ENCODE data around the gene RLN1. TPM values are rescaled to one million over a fixed set of nuclear protein-coding genes. Genes with fewer than 3 reads are reported as not detected.

RLN1 gene
- total RNA-seq, 1 donor from 2014 or later = not detected

- no peak overlapping the region for H3K4me2 ChIP-seq (ENCODE audit: low read length)
- H3K9me3 Mint-ChIP-seq (ENCODE audit: unreplicated experiment) = peaks cover 10% of the 10 kb centered on the region
- H2AFZ ChIP-seq (ENCODE audit: low read depth, low read length) = no peak overlapping the region
- no peak overlapping the region for H3K4me3 Mint-ChIP-seq (ENCODE audit: unreplicated experiment)
- H3K9ac ChIP-seq (ENCODE audit: low read length) = no peak overlapping the region
- FAIRE-seq = no peak
- H3K27ac Mint-ChIP-seq (ENCODE audit: unreplicated experiment) = no peak overlapping the region
- no peaks in the 10 kb centered on the region for H3K27me3 ChIP-seq (ENCODE audit: insufficient read depth, low read length)
- no peak overlapping the region for H3K27ac ChIP-seq (ENCODE audit: low read depth, low read length)
- H3K4me1 Mint-ChIP-seq (ENCODE audit: low read depth, unreplicated experiment) = no peaks in the 10 kb centered on the region
- no peak overlapping the region for H3K4me3 ChIP-seq (ENCODE audit: insufficient read depth, low read depth, low read length)
- H3K4me1 ChIP-seq (ENCODE audit: insufficient read depth, low read length) = no peaks in the 10 kb centered on the region
- no peak for DNase-seq (ENCODE audit: low read depth)
- H4K20me1 ChIP-seq (ENCODE audit: insufficient read depth, low read length) = no peaks in the 10 kb centered on the region
- H3K27me3 Mint-ChIP-seq (ENCODE audit: low read depth, unreplicated experiment) = no peaks in the 10 kb centered on the region
- no peaks in the 10 kb centered on the region for H3K36me3 Mint-ChIP-seq (ENCODE audit: low read depth, unreplicated experiment)
- no peaks in the 10 kb centered on the region for H3K9me3 ChIP-seq (ENCODE audit: insufficient read depth, low read depth, low read length)
- no peaks in the 10 kb centered on the region for H3K36me3 ChIP-seq (ENCODE audit: insufficient read depth, low read length)
- TF ChIP-seq CTCF (IDR thresholded peaks at IDR 0.05; ENCODE audit: insufficient read depth, low read depth, low read length) (no peak), EZH2 (IDR thresholded peaks at IDR 0.05; ENCODE audit: insufficient read depth, low read length) (no peak)
- no peaks in the 10 kb centered on the region for H3K79me2 ChIP-seq (ENCODE audit: insufficient read depth, low read length)
Measured at GRCh38 chr9:5301544-5301943, 38.1 kb downstream of the RLN1 start.

GRCh38 chr9:5292141-5292540 is 47.5 kb downstream of the RLN1 start:
- no peaks in the 10 kb centered on the region for H3K4me1 ChIP-seq (ENCODE audit: insufficient read depth, low read length)
- no peaks in the 10 kb centered on the region for H4K20me1 ChIP-seq (ENCODE audit: insufficient read depth, low read length)
- FAIRE-seq (no peak), DNase-seq (ENCODE audit: low read depth) (peak; percentile 56)
- no peaks in the 10 kb centered on the region for H3K36me3 ChIP-seq (ENCODE audit: insufficient read depth, low read length)
- Mint-ChIP-seq H3K9me3 (ENCODE audit: unreplicated experiment) (peaks cover 7% of the 10 kb centered on the region), H3K36me3 (ENCODE audit: low read depth, unreplicated experiment) (peaks cover 2% of the 10 kb centered on the region), H3K27me3 (ENCODE audit: low read depth, unreplicated experiment) (no peaks in the 10 kb centered on the region), H3K4me1 (ENCODE audit: low read depth, unreplicated experiment) (no peaks in the 10 kb centered on the region), H3K4me3 (ENCODE audit: unreplicated experiment) (no peak overlapping the region), H3K27ac (ENCODE audit: unreplicated experiment) (no peak overlapping the region)
- H2AFZ ChIP-seq (ENCODE audit: low read depth, low read length) = no peak overlapping the region
- no peaks in the 10 kb centered on the region for H3K27me3 ChIP-seq (ENCODE audit: insufficient read depth, low read length)
- H3K4me2 ChIP-seq (ENCODE audit: low read length) = no peak overlapping the region
- H3K4me3 ChIP-seq (ENCODE audit: insufficient read depth, low read depth, low read length) = no peak overlapping the region
- H3K79me2 ChIP-seq (ENCODE audit: insufficient read depth, low read length) = no peaks in the 10 kb centered on the region
- no peaks in the 10 kb centered on the region for H3K9me3 ChIP-seq (ENCODE audit: insufficient read depth, low read depth, low read length)
- no peak overlapping the region for H3K27ac ChIP-seq (ENCODE audit: low read depth, low read length)
- TF ChIP-seq EZH2 (IDR thresholded peaks at IDR 0.05; ENCODE audit: insufficient read depth, low read length) = no peak
- TF ChIP-seq CTCF (IDR thresholded peaks at IDR 0.05; ENCODE audit: insufficient read depth, low read depth, low read length) = no peak
- H3K9ac ChIP-seq (ENCODE audit: low read length) = no peak overlapping the region

- H3K4me1 Mint-ChIP-seq (ENCODE audit: low read depth, unreplicated experiment) = no peaks in the 10 kb centered on the region
- FAIRE-seq (no peak), DNase-seq (ENCODE audit: low read depth) (peak; percentile 14)
- H3K9me3 Mint-ChIP-seq (ENCODE audit: unreplicated experiment) = peaks cover 1% of the 10 kb centered on the region
- H3K36me3 ChIP-seq (ENCODE audit: insufficient read depth, low read length) = no peaks in the 10 kb centered on the region
- H4K20me1 ChIP-seq (ENCODE audit: insufficient read depth, low read length) = no peaks in the 10 kb centered on the region
- no peak overlapping the region for H3K27ac Mint-ChIP-seq (ENCODE audit: unreplicated experiment)
- no peaks in the 10 kb centered on the region for H3K27me3 ChIP-seq (ENCODE audit: insufficient read depth, low read length)
- TF ChIP-seq EZH2 (IDR thresholded peaks at IDR 0.05; ENCODE audit: insufficient read depth, low read length) (no peak), CTCF (IDR thresholded peaks at IDR 0.05; ENCODE audit: insufficient read depth, low read depth, low read length) (no peak)
- no peaks in the 10 kb centered on the region for H3K27me3 Mint-ChIP-seq (ENCODE audit: low read depth, unreplicated experiment)
- peaks cover 2% of the 10 kb centered on the region for H3K36me3 Mint-ChIP-seq (ENCODE audit: low read depth, unreplicated experiment)
- H3K4me2 ChIP-seq (ENCODE audit: low read length) = no peak overlapping the region
- H3K4me3 ChIP-seq (ENCODE audit: insufficient read depth, low read depth, low read length) = no peak overlapping the region
- H2AFZ ChIP-seq (ENCODE audit: low read depth, low read length) = no peak overlapping the region
- no peak overlapping the region for H3K4me3 Mint-ChIP-seq (ENCODE audit: unreplicated experiment)
- no peak overlapping the region for H3K27ac ChIP-seq (ENCODE audit: low read depth, low read length)
- H3K79me2 ChIP-seq (ENCODE audit: insufficient read depth, low read length) = no peaks in the 10 kb centered on the region
- H3K9me3 ChIP-seq (ENCODE audit: insufficient read depth, low read depth, low read length) = no peaks in the 10 kb centered on the region
- no peak overlapping the region for H3K9ac ChIP-seq (ENCODE audit: low read length)
- H3K4me1 ChIP-seq (ENCODE audit: insufficient read depth, low read length) = no peaks in the 10 kb centered on the region
Measured at GRCh38 chr9:5288591-5288990, 51.1 kb downstream of the RLN1 start.

All from astrocyte (in vitro differentiated cells and primary cell).